ENCODE measurements around the gene RNF32.
A peak's percentile ranks its signal among the peaks of the same experiment; 100 is the strongest.

Gene RNF32

GRCh38 chr7:156606691-156607331 is 33.8 kb upstream of the RNF32 start (continued):
- TF ChIP-seq TSHZ2 (CRISPR knock-in tag; IDR thresholded peaks at IDR 0.05): no peak

DNA sequence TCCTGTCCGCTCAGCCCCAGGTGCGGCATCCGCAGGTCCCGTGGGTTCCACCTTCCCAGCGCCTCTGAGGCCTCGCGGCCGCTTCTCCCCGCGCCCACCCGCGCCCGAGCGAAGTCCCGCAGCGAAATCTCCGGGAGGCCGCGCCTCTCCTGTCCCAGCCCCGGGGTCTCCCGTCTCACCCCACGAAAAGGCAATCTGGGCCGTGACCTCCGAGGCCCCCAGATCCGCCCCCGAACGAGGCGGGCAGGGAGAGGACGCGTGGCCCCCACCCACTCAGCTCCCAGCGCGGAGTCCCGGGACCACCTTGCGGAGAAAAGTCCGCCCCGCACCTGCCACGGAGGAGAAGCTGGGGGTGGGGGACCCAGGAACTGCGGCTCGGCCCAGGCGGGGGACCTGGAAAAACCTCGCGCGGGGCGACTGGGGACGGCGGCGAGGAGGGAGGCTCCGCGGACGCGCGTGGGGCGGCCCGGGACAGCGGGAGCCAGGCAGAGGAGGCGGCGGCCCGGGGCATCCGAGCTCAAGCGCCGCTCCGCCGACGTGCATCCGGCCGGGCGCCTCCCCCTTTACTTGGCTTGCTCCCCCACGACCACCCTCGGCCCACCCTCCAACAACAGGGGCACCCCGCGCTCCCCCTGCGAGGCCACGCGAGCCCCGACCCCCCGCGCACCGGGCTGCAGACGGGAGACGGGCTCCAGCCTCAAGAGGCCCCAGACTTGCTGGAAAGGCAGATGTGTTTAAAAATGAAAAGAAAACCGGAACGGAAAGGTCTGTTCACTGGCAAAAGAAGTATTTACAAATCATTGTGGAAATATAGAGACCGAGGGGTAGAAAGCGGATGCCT is 33.0 kb upstream of the RNF32 start:
- peak; percentile 63 for ATAC-seq

GRCh38 chr7:156608173-156608478 is 32.4 kb upstream of the RNF32 start:
- ATAC-seq: peak; percentile 49
- no peak for TF ChIP-seq CSDC2 (CRISPR knock-in tag; IDR thresholded peaks at IDR 0.05)
- TF ChIP-seq ESRRG (CRISPR knock-in tag; IDR thresholded peaks at IDR 0.05): no peak
- TF ChIP-seq ZNF70 (CRISPR knock-in tag; IDR thresholded peaks at IDR 0.05): no peak
- no peak for TF ChIP-seq RARB (CRISPR knock-in tag; IDR thresholded peaks at IDR 0.05)
- no peak for TF ChIP-seq BACH2 (CRISPR knock-in tag; IDR thresholded peaks at IDR 0.05; ENCODE audit: borderline replicate concordance)
- TF ChIP-seq ARNTL (CRISPR knock-in tag; IDR thresholded peaks at IDR 0.05; ENCODE audit: borderline replicate concordance, low read depth): no peak
- no peak for TF ChIP-seq OSR1 (CRISPR knock-in tag; IDR thresholded peaks at IDR 0.05)
- no peak for TF ChIP-seq ZNF565 (CRISPR knock-in tag; conservative IDR thresholded peaks at IDR 0.05; ENCODE audit: low read depth)
- no peak for TF ChIP-seq CSRNP3 (CRISPR knock-in tag; IDR thresholded peaks at IDR 0.05)

More for the DNA sequence above, 33.0 kb upstream of the RNF32 start:
- TF ChIP-seq, protein P1, sequence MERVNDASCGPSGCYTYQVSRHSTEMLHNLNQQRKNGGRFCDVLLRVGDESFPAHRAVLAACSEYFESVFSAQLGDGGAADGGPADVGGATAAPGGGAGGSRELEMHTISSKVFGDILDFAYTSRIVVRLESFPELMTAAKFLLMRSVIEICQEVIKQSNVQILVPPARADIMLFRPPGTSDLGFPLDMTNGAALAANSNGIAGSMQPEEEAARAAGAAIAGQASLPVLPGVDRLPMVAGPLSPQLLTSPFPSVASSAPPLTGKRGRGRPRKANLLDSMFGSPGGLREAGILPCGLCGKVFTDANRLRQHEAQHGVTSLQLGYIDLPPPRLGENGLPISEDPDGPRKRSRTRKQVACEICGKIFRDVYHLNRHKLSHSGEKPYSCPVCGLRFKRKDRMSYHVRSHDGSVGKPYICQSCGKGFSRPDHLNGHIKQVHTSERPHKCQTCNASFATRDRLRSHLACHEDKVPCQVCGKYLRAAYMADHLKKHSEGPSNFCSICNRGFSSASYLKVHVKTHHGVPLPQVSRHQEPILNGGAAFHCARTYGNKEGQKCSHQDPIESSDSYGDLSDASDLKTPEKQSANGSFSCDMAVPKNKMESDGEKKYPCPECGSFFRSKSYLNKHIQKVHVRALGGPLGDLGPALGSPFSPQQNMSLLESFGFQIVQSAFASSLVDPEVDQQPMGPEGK (CRISPR knock-in tag; IDR thresholded peaks at IDR 0.05; ENCODE audit: borderline replicate concordance): no peak
- no peak for TF ChIP-seq ZNF565 (CRISPR knock-in tag; conservative IDR thresholded peaks at IDR 0.05; ENCODE audit: low read depth)
- TF ChIP-seq TOX (CRISPR knock-in tag; IDR thresholded peaks at IDR 0.05; ENCODE audit: borderline replicate concordance): no peak
- TF ChIP-seq ISL1 (CRISPR knock-in tag; IDR thresholded peaks at IDR 0.05): no peak
- TF ChIP-seq GLIS3 (CRISPR knock-in tag; IDR thresholded peaks at IDR 0.05): no peak
- no peak for TF ChIP-seq OSR1 (CRISPR knock-in tag; IDR thresholded peaks at IDR 0.05)
- no peak for TF ChIP-seq ZFP3 (CRISPR knock-in tag; IDR thresholded peaks at IDR 0.05)
- TF ChIP-seq BACH2 (CRISPR knock-in tag; IDR thresholded peaks at IDR 0.05; ENCODE audit: borderline replicate concordance): no peak

DNA sequence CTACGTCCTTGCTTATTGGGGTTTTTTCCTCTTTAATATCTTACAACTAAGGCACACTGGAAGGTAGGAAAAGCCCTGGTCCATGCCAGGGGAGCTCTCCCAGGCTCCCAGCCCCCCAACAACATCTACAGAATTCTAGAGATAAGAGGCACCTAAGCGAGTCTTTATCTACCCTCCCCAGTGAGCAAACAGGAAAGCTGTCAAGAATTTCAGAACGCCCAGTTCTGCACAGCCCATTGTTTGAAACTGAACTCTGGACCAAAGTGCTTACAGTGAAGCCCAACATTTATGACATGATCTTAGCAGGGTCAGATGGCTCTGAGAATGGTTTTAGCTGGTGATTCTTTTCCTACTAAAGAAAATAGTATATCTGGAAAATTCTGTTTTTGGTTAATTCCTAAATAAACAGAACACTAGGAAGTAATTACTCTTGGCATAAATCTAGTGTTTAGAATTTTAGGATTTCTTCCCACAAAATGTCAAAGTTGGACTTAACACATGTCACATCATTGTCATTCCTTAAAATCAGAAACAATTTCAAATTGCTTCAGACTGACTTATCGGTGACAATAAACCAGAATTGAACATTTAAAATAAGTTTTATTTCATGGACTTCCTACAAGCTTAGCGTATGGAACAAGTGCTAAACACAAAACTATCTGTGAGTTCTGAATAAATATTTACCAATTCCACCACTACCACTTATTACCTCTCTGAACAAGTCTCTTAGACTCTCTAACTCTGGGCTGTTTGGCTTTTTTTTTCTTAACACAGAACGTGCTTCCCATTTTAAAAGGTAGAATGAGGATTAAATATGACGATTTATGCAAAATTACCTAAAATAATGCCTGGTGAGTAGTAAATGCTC is 31.3 kb upstream of the RNF32 start:
- ATAC-seq: no peak
- TF ChIP-seq ZNF565 (CRISPR knock-in tag; conservative IDR thresholded peaks at IDR 0.05; ENCODE audit: low read depth) (no peak), TCF4 (CRISPR knock-in tag; IDR thresholded peaks at IDR 0.05; ENCODE audit: borderline replicate concordance) (no peak), CSRNP3 (CRISPR knock-in tag; IDR thresholded peaks at IDR 0.05) (no peak), SNAI2 (CRISPR knock-in tag; IDR thresholded peaks at IDR 0.05) (no peak), GLIS3 (CRISPR knock-in tag; IDR thresholded peaks at IDR 0.05) (no peak), CSDC2 (CRISPR knock-in tag; IDR thresholded peaks at IDR 0.05) (no peak), ISL1 (CRISPR knock-in tag; IDR thresholded peaks at IDR 0.05) (no peak), ARNTL (CRISPR knock-in tag; IDR thresholded peaks at IDR 0.05; ENCODE audit: borderline replicate concordance, low read depth) (no peak)
- TF ChIP-seq, protein P1 (CRISPR knock-in tag; IDR thresholded peaks at IDR 0.05; ENCODE audit: borderline replicate concordance): no peak
- TF ChIP-seq, protein P2, sequence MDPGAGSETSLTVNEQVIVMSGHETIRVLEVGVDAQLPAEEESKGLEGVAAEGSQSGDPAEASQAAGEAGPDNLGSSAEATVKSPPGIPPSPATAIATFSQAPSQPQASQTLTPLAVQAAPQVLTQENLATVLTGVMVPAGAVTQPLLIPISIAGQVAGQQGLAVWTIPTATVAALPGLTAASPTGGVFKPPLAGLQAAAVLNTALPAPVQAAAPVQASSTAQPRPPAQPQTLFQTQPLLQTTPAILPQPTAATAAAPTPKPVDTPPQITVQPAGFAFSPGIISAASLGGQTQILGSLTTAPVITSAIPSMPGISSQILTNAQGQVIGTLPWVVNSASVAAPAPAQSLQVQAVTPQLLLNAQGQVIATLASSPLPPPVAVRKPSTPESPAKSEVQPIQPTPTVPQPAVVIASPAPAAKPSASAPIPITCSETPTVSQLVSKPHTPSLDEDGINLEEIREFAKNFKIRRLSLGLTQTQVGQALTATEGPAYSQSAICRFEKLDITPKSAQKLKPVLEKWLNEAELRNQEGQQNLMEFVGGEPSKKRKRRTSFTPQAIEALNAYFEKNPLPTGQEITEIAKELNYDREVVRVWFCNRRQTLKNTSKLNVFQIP (CRISPR knock-in tag; IDR thresholded peaks at IDR 0.05; ENCODE audit: borderline replicate concordance, low read depth): no peak
